H1 (cell line): ENCODE data around the gene TOP3B. TPM values are rescaled to one million over a fixed set of nuclear protein-coding genes. Genes with fewer than 3 reads are reported as not detected.

Experiments
- CTCF ChIA-PET: fragments of 300-600 bp; sonication (Branson Sonifier 250); formaldehyde crosslinking; loops from one replicate; lab custom pipeline; 2021; ENCODE audit not compliant: partially characterized antibody; lab: Charles Lee
- POLR2A ChIA-PET: fragments of 300-600 bp; sonication (Branson Sonifier 250); formaldehyde crosslinking; loops from one replicate; lab custom pipeline; 2021; ENCODE audit warnings: inconsistent platforms; ENCODE audit not compliant: partially characterized antibody; lab: Charles Lee
- DNase-seq, 2 experiments: peaks; one replicate each; pipeline versions ENCODE4 v3.0.0 to v3.0.0-alpha.2; 2010 to 2022; ENCODE audit warnings: low spot score in 2 of 2, low read depth in 1 of 2, mixed read lengths in 1 of 2
- FAIRE-seq: peaks from 2 replicates; lab custom pipeline; 2011; peaks lifted over from hg19 to GRCh38; lab: Jason Lieb, UNC
- H2AFZ ChIP-seq: 2 replicates; pipeline ENCODE4 v1.8.1; 2012; ENCODE audit warnings: low read length, inconsistent platforms
- H2AK5ac ChIP-seq: 2 replicates; pipeline ENCODE4 v1.6.1; 2013; ENCODE audit warnings: low read depth, low read length
- H2BK120ac ChIP-seq: replicated peaks from 2 replicates; pipeline ENCODE3; 2013; ENCODE audit warnings: low read depth, low read length, inconsistent platforms
- H2BK12ac ChIP-seq: 2 replicates; pipeline ENCODE4 v1.6.1; 2013; ENCODE audit warnings: low read depth, low read length
- H2BK15ac ChIP-seq: 2 replicates; pipeline ENCODE4 v1.6.1; 2013; ENCODE audit warnings: low read length
- H2BK20ac ChIP-seq: 2 replicates; pipeline ENCODE4 v1.6.1; 2013; ENCODE audit warnings: low read length
- H2BK5ac ChIP-seq: 2 replicates; pipeline ENCODE4 v1.6.1; 2013; ENCODE audit warnings: low read depth, low read length
- H3K14ac ChIP-seq: 2 replicates; pipeline ENCODE4 v1.6.1; 2013; ENCODE audit warnings: inconsistent platforms; ENCODE audit not compliant: insufficient read length
- H3K18ac ChIP-seq: 2 replicates; pipeline ENCODE4 v1.6.1; 2013; ENCODE audit warnings: low read length; ENCODE audit errors: extremely low read depth
- H3K23ac ChIP-seq: 2 replicates; pipeline ENCODE4 v1.6.1; 2013; ENCODE audit warnings: inconsistent platforms; ENCODE audit not compliant: insufficient read length
- H3K23me2 ChIP-seq: 2 replicates; pipeline ENCODE4 v1.6.1; 2013; ENCODE audit warnings: low read depth, low read length
- H3K27ac ChIP-seq: 2 replicates; pipeline ENCODE4 v1.6.1; 2011; ENCODE audit warnings: low read depth, low read length, inconsistent platforms
- H3K27me3 ChIP-seq, 4 experiments: replicated peaks in 1 of 4; 1 replicate in 1 of 4; 2 replicates in 3 of 4; pipeline versions ENCODE4 v1.6.1 to v1.8.1; 2011 to 2013; ENCODE audit warnings: low read length in 3 of 4, mild to moderate bottlenecking in 3 of 4, inconsistent platforms in 2 of 4, mixed read lengths in 2 of 4, moderate library complexity in 1 of 4; ENCODE audit not compliant: control insufficient read depth in 3 of 4, insufficient read depth in 3 of 4; ENCODE audit errors: extremely low read depth in 1 of 4
- H3K36me3 ChIP-seq, 4 experiments: 2 replicates each; pipeline versions ENCODE4 v1.6.1 to v1.8.1; 2011 to 2013; ENCODE audit warnings: mild to moderate bottlenecking in 4 of 4, low read length in 3 of 4, moderate library complexity in 2 of 4, control low read depth in 1 of 4, inconsistent platforms in 1 of 4; ENCODE audit not compliant: insufficient read depth in 4 of 4, control insufficient read depth in 2 of 4
- H3K4ac ChIP-seq: replicated peaks from 2 replicates; pipeline ENCODE3; 2013; ENCODE audit warnings: low read length, low read depth, mixed read lengths, inconsistent platforms; ENCODE audit not compliant: insufficient read length
- H3K4me1 ChIP-seq, 4 experiments: replicated peaks in 1 of 4; 1 replicate in 1 of 4; 2 replicates in 3 of 4; pipeline versions ENCODE4 v1.6.1 to v1.8.1; 2011 to 2013; ENCODE audit warnings: low read length in 3 of 4, inconsistent platforms in 2 of 4, mixed read lengths in 1 of 4; ENCODE audit not compliant: insufficient read depth in 4 of 4, control insufficient read depth in 3 of 4
- H3K4me2 ChIP-seq, 2 experiments: 2 replicates each; pipeline versions ENCODE4 v1.6.1 to v1.8.1; 2011 to 2013; ENCODE audit warnings: low read depth in 2 of 2, low read length in 2 of 2, control low read depth in 1 of 2, inconsistent platforms in 1 of 2, mild to moderate bottlenecking in 1 of 2; ENCODE audit not compliant: insufficient read depth in 1 of 2
- H3K4me3 ChIP-seq, 4 experiments: fragments of 200-600, 300-600 bp in 1 of 4; sonication (generic), shearing (Covaris generic), sonication (Bioruptor Twin) in 1 of 4; 2 replicates each; pipeline versions ENCODE4 v1.5.1 to v1.8.1; 2011 to 2016; ENCODE audit warnings: low read length in 4 of 4, low read depth in 3 of 4, control low read depth in 2 of 4, inconsistent platforms in 2 of 4, mild to moderate bottlenecking in 2 of 4, mixed read lengths in 1 of 4, moderate library complexity in 1 of 4; ENCODE audit not compliant: insufficient read depth in 2 of 4; ENCODE audit errors: extremely low read depth in 1 of 4
- H3K56ac ChIP-seq: replicated peaks from 2 replicates; pipeline ENCODE3; 2013; ENCODE audit warnings: low read depth, mild to moderate bottlenecking, mixed read lengths, low read length, inconsistent platforms; ENCODE audit not compliant: insufficient read length
- H3K79me1 ChIP-seq: 2 replicates; pipeline ENCODE4 v1.6.1; 2013; ENCODE audit warnings: low read depth, low read length, control low read depth
- H3K79me2 ChIP-seq, 2 experiments: 2 replicates each; pipeline versions ENCODE4 v1.6.1 to v1.8.1; 2012 to 2013; ENCODE audit warnings: low read length in 2 of 2, mild to moderate bottlenecking in 2 of 2, inconsistent platforms in 1 of 2; ENCODE audit not compliant: insufficient read depth in 2 of 2, control insufficient read depth in 1 of 2
- H3K9ac ChIP-seq, 4 experiments: replicated peaks in 1 of 4; 1 replicate in 1 of 4; 2 replicates in 3 of 4; pipeline versions ENCODE4 v1.6.1 to v1.8.1; 2011 to 2013; ENCODE audit warnings: low read depth in 3 of 4, low read length in 3 of 4, control low read depth in 2 of 4, mild to moderate bottlenecking in 2 of 4, moderate library complexity in 2 of 4, inconsistent platforms in 1 of 4; ENCODE audit errors: extremely low read depth in 1 of 4
- H3K9me3 ChIP-seq, 2 experiments: 2 replicates each; pipeline versions ENCODE4 v1.6.1 to v1.8.1; 2012 to 2013; ENCODE audit warnings: mild to moderate bottlenecking in 2 of 2, moderate library complexity in 2 of 2, control low read depth in 1 of 2, inconsistent platforms in 1 of 2, low read depth in 1 of 2, low read length in 1 of 2, mixed read lengths in 1 of 2; ENCODE audit not compliant: insufficient read depth in 2 of 2
- H4K20me1 ChIP-seq, 2 experiments: replicated peaks in 1 of 2; 2 replicates each; pipeline versions ENCODE3 to v1.8.1; 2011 to 2013; ENCODE audit warnings: inconsistent platforms in 2 of 2, low read length in 2 of 2, mild to moderate bottlenecking in 1 of 2; ENCODE audit not compliant: insufficient read depth in 2 of 2, control insufficient read depth in 1 of 2
- H4K5ac ChIP-seq: 2 replicates; pipeline ENCODE4 v1.6.1; 2013; ENCODE audit warnings: low read length, low read depth, mixed read lengths, inconsistent platforms; ENCODE audit not compliant: insufficient read length
- H4K8ac ChIP-seq: 2 replicates; pipeline ENCODE4 v1.8.0; 2013; ENCODE audit warnings: mild to moderate bottlenecking, moderate library complexity, low read length, inconsistent platforms; ENCODE audit not compliant: insufficient read depth; ENCODE audit errors: extremely low read depth
- H4K91ac ChIP-seq: replicated peaks from 2 replicates; pipeline ENCODE3; 2013; ENCODE audit warnings: low read length, mixed read lengths, inconsistent platforms; ENCODE audit not compliant: insufficient read length
- CBX5 ChIP-seq: fragments of 300-800, 300-1000 bp; sonication (generic); IDR thresholded peaks from 2 replicates; pipeline ENCODE4 v1.7.1; 2016; ENCODE audit warnings: antibody characterized with exemption, low read length, low read depth
- EGR1 ChIP-seq: IDR thresholded peaks from 2 replicates; pipeline ENCODE4 v1.6.1; 2011; ENCODE audit warnings: low read depth, low read length, borderline replicate concordance
- EP300 ChIP-seq, 2 experiments: IDR thresholded peaks; 1 replicate in 1 of 2; 2 replicates in 1 of 2; pipeline ENCODE4 v1.6.1; 2011 to 2012; ENCODE audit warnings: low read depth in 2 of 2, low read length in 2 of 2, mild to moderate bottlenecking in 2 of 2, borderline replicate concordance in 1 of 2, inconsistent platforms in 1 of 2, moderate library complexity in 1 of 2
- HDAC2 ChIP-seq, 2 experiments: fragments of 300-600 bp in 1 of 2; sonication (generic) in 1 of 2; IDR thresholded peaks; 2 replicates each; pipeline ENCODE4 v1.6.1; 2011 to 2012; ENCODE audit warnings: low read depth in 2 of 2, low read length in 2 of 2, mild to moderate bottlenecking in 2 of 2, moderate library complexity in 2 of 2, borderline replicate concordance in 1 of 2, inconsistent platforms in 1 of 2
- KDM5A ChIP-seq: fragments of 200-600 bp; IDR thresholded peaks from 2 replicates; pipeline ENCODE4 v1.7.1; 2012; ENCODE audit warnings: mild to moderate bottlenecking, low read length, inconsistent platforms, mixed read lengths
- MAX ChIP-seq: IDR thresholded peaks from 2 replicates; pipeline ENCODE4 v1.6.1; 2012; ENCODE audit warnings: inconsistent platforms
- NANOG ChIP-seq: IDR thresholded peaks from 2 replicates; pipeline ENCODE4 v1.6.1; 2011; ENCODE audit warnings: low read length, low read depth, mild to moderate bottlenecking, inconsistent platforms; ENCODE audit not compliant: insufficient read depth, poor library complexity, severe bottlenecking
- RAD21 ChIP-seq, 2 experiments: IDR thresholded peaks in 1 of 2; conservative IDR thresholded peaks in 1 of 2; 2 replicates each; pipeline ENCODE4 v1.6.1; 2011; ENCODE audit warnings: low read depth in 2 of 2, low read length in 2 of 2, improper control_type of control experiment in 1 of 2, inconsistent platforms in 1 of 2, mild to moderate bottlenecking in 1 of 2, moderate library complexity in 1 of 2
- RFX5 ChIP-seq: IDR thresholded peaks from 2 replicates; pipeline ENCODE4 v1.6.1; 2011; ENCODE audit warnings: low read depth, low read length, improper control_type of control experiment, borderline replicate concordance
- SIRT6 ChIP-seq: IDR thresholded peaks from one replicate; pipeline ENCODE4 v1.7.1; 2012; ENCODE audit warnings: low read length, inconsistent platforms
- TAF1 ChIP-seq: IDR thresholded peaks from 2 replicates; pipeline ENCODE4 v1.6.1; 2011; ENCODE audit warnings: mild to moderate bottlenecking, low read depth, low read length
- WGBS, 2 experiments: shearing (Covaris generic) in 1 of 2; methylation state at CpG; one replicate each; pipeline versions ENCODE4 v1.1.6 to v1.1.7; 2013 to 2015; ENCODE audit warnings: low lambda C conversion rate in 2 of 2, mixed read lengths in 2 of 2, inconsistent platforms in 1 of 2, low coverage in 1 of 2, missing lambda C conversion rate in 1 of 2; ENCODE audit not compliant: insufficient replicate concordance in 2 of 2, insufficient coverage in 1 of 2, insufficient read length in 1 of 2; ENCODE audit errors: extremely low coverage in 1 of 2, missing lambda C conversion rate in 1 of 2; 5-methylcytosine and 5-hydroxymethylcytosine counted together
- polyA plus RNA-seq, 7 experiments: library from polyadenylated mRNA; depleted of rRNA in 3 of 7; stranded (reverse) in 5 of 7; unstranded in 2 of 7; fragments of >200 nt in 5 of 7; fragments of 200-250 nt in 2 of 7; gene quantifications; 1 replicate in 5 of 7; 2 replicates in 1 of 7; 4 replicates in 1 of 7; pipeline versions ENCODE4 v1.2.1 to v1.2.3, GENCODE V29; 2011 to 2013; ENCODE audit warnings: missing spikeins in 2 of 7, mixed read lengths in 2 of 7
- total RNA-seq: library from RNA; stranded (reverse); fragmentation: NEBNext Ultra II Directional; extraction: Animal tissue kit (Norgen Biotek cat#: 25700); gene quantifications from 2 replicates; pipeline ENCODE4 v1.2.1, GENCODE V29; 2021

TOP3B gene
- total and polyA plus RNA-seq, 2 of the 8 experiments (the other 6 are each of a cell fraction or from before 2014, with no cell fraction given) = 30.4 to 52.8 TPM

- Histone ChIP-seq H2AK5ac (no peak overlapping the region), H3K27me3 (peaks cover 0 to 3% (median 0%) of the 10 kb centered on the region in 4 experiments; a peak in 1 of 7 replicates), H3K23ac (no peak overlapping the region), H3K14ac (no peak overlapping the region), H2AFZ (no peak overlapping the region), H4K91ac (no peak overlapping the region), H4K5ac (no peak overlapping the region), H2BK20ac (no peak overlapping the region), H3K23me2 (no peaks in the 10 kb centered on the region), H3K79me1 (no peaks in the 10 kb centered on the region), H3K4me3 (no peak overlapping the region), H3K4me2 (no peak overlapping the region), H2BK12ac (no peak overlapping the region), H3K18ac (no peak overlapping the region), H3K27ac (no peak overlapping the region), H3K79me2 (no peaks in the 10 kb centered on the region), H4K8ac (no peak overlapping the region), H2BK5ac (no peak overlapping the region), H3K9me3 (no peaks in the 10 kb centered on the region), H3K36me3 (peaks cover 27 to 60% (median 51%) of the 10 kb centered on the region in 4 experiments), H3K4ac (no peak overlapping the region), H4K20me1 (peaks cover 0 to 19% of the 10 kb centered on the region in 2 experiments), H3K56ac (no peak overlapping the region), H3K9ac (no peak overlapping the region), H3K4me1 (no peaks in the 10 kb centered on the region), H2BK120ac (no peak overlapping the region), H2BK15ac (no peak overlapping the region)
- ChIA-PET POLR2A (interaction anchor here (1.5 to 4.7 kb wide), 3 partner anchors 8 to 12 kb away, joined by 3 to 37 read pairs (median 19); partner anchors contain the start of gene TOP3B), CTCF (interaction anchor here (1.0 to 4.1 kb wide), 5 partner anchors 8 to 61 kb away, joined by 5 to 47 read pairs (median 26); partner anchors contain the start of gene TOP3B)
- no peak for FAIRE-seq
- DNase-seq = no peak
- 91% methylated on average over 19 of the region's 19 CpGs; no CpG with 5 or more reads in 1 of the 2 experiments for WGBS, 2 experiments
- TF ChIP-seq RAD21 (IDR thresholded peaks at IDR 0.05 in 1 of 2, conservative IDR thresholded peaks at IDR 0.05 in 1 of 2; ENCODE audit: low read depth in 2 of 2, low read length in 2 of 2) = no peak
- TF ChIP-seq HDAC2 (IDR thresholded peaks at IDR 0.05; ENCODE audit: borderline replicate concordance in 1 of 2, low read depth in 2 of 2, low read length in 2 of 2) = no peak
- no peak for TF ChIP-seq SIRT6
- TF ChIP-seq NANOG = no peak
- no peak for TF ChIP-seq CBX5
- no peak for TF ChIP-seq EP300 (IDR thresholded peaks at IDR 0.05; ENCODE audit: borderline replicate concordance in 1 of 2, low read depth in 2 of 2, low read length in 2 of 2)
- no peak for TF ChIP-seq TAF1
- no peak for TF ChIP-seq KDM5A
- no peak for TF ChIP-seq EGR1
- TF ChIP-seq MAX = no peak
- TF ChIP-seq RFX5 = no peak
Measured at GRCh38 chr22:21970037-21970799, 12.4 kb downstream of the TOP3B start.
